Karpas-422 (cell line): ENCODE results near the gene SMAD3. TPM values are rescaled to one million over a fixed set of nuclear protein-coding genes. Genes with fewer than 3 reads are reported as not detected.
"Not testable (repeated sequence)": the region's sequence is repeated elsewhere in the genome, so short reads cannot be mapped to it uniquely, and the experiment has no call there.

Experiments used
- DNase-seq: peaks from one replicate; pipeline ENCODE4 v3.0.0-alpha.2; 2015
- H2AFZ ChIP-seq: fragments of 200-600 bp; sonication (generic); 2 replicates; pipeline ENCODE4 v1.6.1; 2014; ENCODE audit warnings: antibody characterized with exemption, low read length, mixed read lengths
- H3K27ac ChIP-seq: fragments of 200-600 bp; sonication (generic); 2 replicates; pipeline ENCODE4 v1.5.1; 2014; ENCODE audit warnings: mild to moderate bottlenecking, low read length, moderate library complexity
- H3K27me3 ChIP-seq: fragments of 200-600 bp; sonication (generic); 2 replicates; pipeline ENCODE4 v1.6.1; 2014; ENCODE audit warnings: low read length, mixed read lengths
- H3K36me3 ChIP-seq: fragments of 200-600 bp; sonication (generic); 2 replicates; pipeline ENCODE4 v1.6.1; 2014; ENCODE audit warnings: low read length, mixed read lengths; ENCODE audit not compliant: insufficient read depth
- H3K4me1 ChIP-seq: fragments of 200-600 bp; sonication (generic); 2 replicates; pipeline ENCODE4 v1.6.1; 2014; ENCODE audit warnings: mild to moderate bottlenecking, low read length, mixed read lengths
- H3K4me2 ChIP-seq: fragments of 200-600 bp; sonication (generic); 2 replicates; pipeline ENCODE4 v1.6.1; 2014; ENCODE audit warnings: low read length, low read depth, mild to moderate bottlenecking; ENCODE audit not compliant: poor library complexity, severe bottlenecking
- H3K4me3 ChIP-seq: fragments of 200-600 bp; sonication (generic); 2 replicates; pipeline ENCODE4 v1.5.1; 2014; ENCODE audit warnings: mild to moderate bottlenecking, antibody characterized with exemption, low read length, mixed read lengths
- H3K79me2 ChIP-seq: fragments of 200-600 bp; sonication (generic); 2 replicates; pipeline ENCODE4 v1.6.1; 2014; ENCODE audit warnings: mild to moderate bottlenecking, low read length, mixed read lengths
- H3K9ac ChIP-seq: fragments of 200-600 bp; sonication (generic); 2 replicates; pipeline ENCODE4 v1.6.0; 2014; ENCODE audit warnings: low read length
- H3K9me2 ChIP-seq: fragments of 200-600 bp; sonication (generic), shearing (Covaris generic); replicated peaks from 2 replicates; pipeline ENCODE4 v1.6.0; 2014; ENCODE audit warnings: mild to moderate bottlenecking, low read length, moderate library complexity; ENCODE audit not compliant: insufficient read depth
- H3K9me3 ChIP-seq: fragments of 300-700, 200-600 bp; sonication (generic); 2 replicates; pipeline ENCODE4 v1.6.1; 2014; ENCODE audit warnings: low read length, mixed read lengths
- H4K20me1 ChIP-seq: fragments of 200-600 bp; sonication (generic); 2 replicates; pipeline ENCODE4 v1.6.1; 2014; ENCODE audit warnings: mild to moderate bottlenecking, antibody characterized with exemption, low read length, low read depth; ENCODE audit not compliant: insufficient read depth
- total RNA-seq: library from RNA; depleted of rRNA; stranded (reverse); fragments of >200 nt; shearing (Covaris generic); gene quantifications from 2 replicates; pipeline ENCODE4 v1.2.3, GENCODE V29; 2014; ENCODE audit warnings: low replicate concordance

The SMAD3 gene
- total RNA-seq, 1 experiment from 2014 or later = 27.7 TPM

DNA sequence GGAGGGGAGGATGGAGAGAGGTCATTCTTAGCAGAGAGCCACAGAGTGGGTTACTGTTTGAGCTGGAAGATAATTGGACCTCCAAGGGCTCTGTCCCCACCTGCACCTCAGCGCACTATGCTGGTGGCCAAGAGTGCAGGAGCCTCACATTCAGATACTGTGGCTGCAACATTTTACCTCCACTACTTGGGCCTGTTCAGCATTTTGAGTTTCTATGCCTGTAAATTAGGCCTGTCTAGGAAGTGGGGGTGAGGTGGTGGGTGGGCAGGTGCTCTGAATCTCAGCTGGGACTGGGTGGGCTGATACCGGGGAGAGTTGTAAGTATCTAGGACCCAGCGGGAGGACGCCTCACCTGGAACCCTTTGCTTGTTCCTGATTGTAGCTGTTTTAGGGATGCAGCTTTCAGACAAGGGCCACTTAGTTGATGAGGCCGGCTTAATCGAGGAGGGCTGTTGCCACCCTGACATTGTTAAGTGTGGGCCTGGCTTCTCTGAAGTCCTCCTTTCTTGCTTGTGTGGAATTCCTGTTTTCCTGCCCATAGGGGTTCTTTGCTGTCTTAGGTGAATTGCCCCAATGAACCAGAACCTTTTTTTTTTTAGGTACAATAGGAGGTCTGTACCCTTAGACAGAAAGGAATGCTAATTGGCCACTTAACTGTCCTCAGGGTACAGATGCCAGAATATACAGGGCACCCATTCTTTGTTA lies 83.8 kb downstream of the SMAD3 start:
- Histone ChIP-seq H3K9ac (no peak overlapping the region), H4K20me1 (peaks cover 71% of the 10 kb centered on the region), H3K9me3 (no peaks in the 10 kb centered on the region), H3K36me3 (no peaks in the 10 kb centered on the region), H3K4me2 (no peak overlapping the region), H3K27ac (no peak overlapping the region), H3K9me2 (no peaks in the 10 kb centered on the region), H3K27me3 (no peaks in the 10 kb centered on the region), H2AFZ (no peak overlapping the region), H3K4me3 (no peak overlapping the region), H3K4me1 (peaks cover 12% of the 10 kb centered on the region), H3K79me2 (no peaks in the 10 kb centered on the region)
- no peak for DNase-seq

DNA sequence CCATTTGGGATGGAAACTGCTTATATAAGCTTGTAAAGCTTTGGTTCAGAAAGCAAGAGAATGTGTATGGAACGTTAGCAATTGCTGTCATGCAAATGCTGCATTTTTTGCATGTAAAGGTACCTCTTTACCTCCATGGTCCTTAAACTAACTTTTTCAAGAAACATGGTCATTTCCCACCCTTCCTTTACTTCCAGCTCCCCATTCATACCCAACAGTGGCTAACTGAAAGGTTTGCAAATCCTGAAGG lies 84.3 kb downstream of the SMAD3 start:
- Histone ChIP-seq H3K27me3 (no peaks in the 10 kb centered on the region), H3K4me1 (peaks cover 12% of the 10 kb centered on the region), H2AFZ (no peak overlapping the region), H3K4me3 (no peak overlapping the region), H3K9me3 (no peaks in the 10 kb centered on the region), H3K4me2 (no peak overlapping the region), H4K20me1 (peaks cover 71% of the 10 kb centered on the region), H3K79me2 (no peaks in the 10 kb centered on the region), H3K9ac (no peak overlapping the region), H3K27ac (no peak overlapping the region), H3K36me3 (no peaks in the 10 kb centered on the region), H3K9me2 (no peaks in the 10 kb centered on the region)
- no peak for DNase-seq

DNA sequence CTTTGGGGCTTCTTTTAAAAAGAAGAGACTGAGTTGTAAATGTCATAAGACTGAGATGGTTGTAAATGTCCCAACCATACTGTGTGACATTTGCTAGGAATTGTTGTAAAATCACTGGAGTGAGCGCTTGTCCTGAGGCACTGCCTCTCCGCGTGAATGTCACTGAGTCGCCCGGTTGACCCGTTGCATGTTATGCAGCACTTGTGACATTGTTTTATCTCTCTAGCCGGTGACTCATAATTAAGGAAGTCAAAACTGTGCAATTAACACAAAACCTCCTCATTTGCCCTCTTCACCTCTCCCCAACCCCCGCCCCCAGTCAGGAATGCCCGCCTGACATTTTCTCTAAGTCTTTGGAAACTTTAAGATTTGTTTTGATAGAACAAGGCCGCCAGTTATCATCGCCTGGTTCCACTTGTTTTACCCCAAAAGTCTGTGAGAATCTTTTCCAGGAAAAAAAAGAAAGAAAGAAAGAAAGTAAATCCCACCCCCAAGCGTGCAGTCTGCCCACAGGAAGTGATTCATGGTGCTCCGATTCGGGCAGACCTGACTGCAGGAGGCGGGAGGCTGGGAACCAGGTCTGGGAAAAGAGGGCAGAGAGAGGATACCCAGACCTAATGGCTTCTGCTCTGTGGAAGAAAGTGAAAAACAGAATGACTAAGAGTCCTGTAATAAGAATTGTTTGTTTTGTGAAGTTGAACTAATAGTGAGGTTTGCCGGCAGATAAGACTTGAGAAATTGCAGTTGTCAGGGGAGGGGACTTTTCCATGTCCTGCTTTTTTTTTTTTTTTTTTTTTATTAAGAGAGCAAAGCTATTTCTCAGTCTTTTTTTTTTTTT lies 84.8 kb downstream of the SMAD3 start:
- H3K9ac ChIP-seq = no peak overlapping the region
- no peak overlapping the region for H3K4me2 ChIP-seq
- peaks cover 70% of the 10 kb centered on the region for H4K20me1 ChIP-seq
- no peak overlapping the region for H3K4me3 ChIP-seq
- H3K27me3 ChIP-seq = no peaks in the 10 kb centered on the region
- no peaks in the 10 kb centered on the region for H3K9me2 ChIP-seq
- no peaks in the 10 kb centered on the region for H3K36me3 ChIP-seq
- no peaks in the 10 kb centered on the region for H3K79me2 ChIP-seq
- H3K4me1 ChIP-seq = peaks cover 12% of the 10 kb centered on the region
- no peaks in the 10 kb centered on the region for H3K9me3 ChIP-seq
- DNase-seq = no peak
- no peak overlapping the region for H2AFZ ChIP-seq
- no peak overlapping the region for H3K27ac ChIP-seq

DNA sequence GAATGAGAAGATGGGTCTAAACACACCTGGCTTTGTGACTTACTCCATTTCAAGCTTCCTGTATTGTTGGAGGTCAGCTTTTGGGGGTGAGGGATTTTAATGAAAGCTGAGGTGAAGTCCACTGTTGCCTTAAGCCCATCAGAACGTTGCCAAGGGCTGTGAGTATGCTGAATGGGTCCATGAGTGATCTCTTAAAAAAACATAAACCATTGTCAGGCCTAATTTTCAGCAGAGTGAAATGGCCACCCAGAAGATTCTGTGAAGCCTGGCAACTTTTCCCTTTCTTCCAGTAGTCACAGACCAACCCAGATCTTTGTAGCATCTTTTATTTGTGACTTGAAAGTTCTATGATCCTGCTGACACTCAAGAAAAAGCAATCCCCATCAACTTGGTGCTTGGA lies 87.0 kb downstream of the SMAD3 start:
- no peak overlapping the region for H3K9ac ChIP-seq
- H3K79me2 ChIP-seq = no peaks in the 10 kb centered on the region
- DNase-seq = no peak
- peaks cover 12% of the 10 kb centered on the region for H3K4me1 ChIP-seq
- H3K27ac ChIP-seq = no peak overlapping the region
- H3K4me2 ChIP-seq = no peak overlapping the region
- no peaks in the 10 kb centered on the region for H3K9me2 ChIP-seq
- no peaks in the 10 kb centered on the region for H3K9me3 ChIP-seq
- H2AFZ ChIP-seq = no peak overlapping the region
- no peak overlapping the region for H3K4me3 ChIP-seq
- H3K27me3 ChIP-seq = no peaks in the 10 kb centered on the region
- H4K20me1 ChIP-seq = peaks cover 61% of the 10 kb centered on the region
- no peaks in the 10 kb centered on the region for H3K36me3 ChIP-seq

DNA sequence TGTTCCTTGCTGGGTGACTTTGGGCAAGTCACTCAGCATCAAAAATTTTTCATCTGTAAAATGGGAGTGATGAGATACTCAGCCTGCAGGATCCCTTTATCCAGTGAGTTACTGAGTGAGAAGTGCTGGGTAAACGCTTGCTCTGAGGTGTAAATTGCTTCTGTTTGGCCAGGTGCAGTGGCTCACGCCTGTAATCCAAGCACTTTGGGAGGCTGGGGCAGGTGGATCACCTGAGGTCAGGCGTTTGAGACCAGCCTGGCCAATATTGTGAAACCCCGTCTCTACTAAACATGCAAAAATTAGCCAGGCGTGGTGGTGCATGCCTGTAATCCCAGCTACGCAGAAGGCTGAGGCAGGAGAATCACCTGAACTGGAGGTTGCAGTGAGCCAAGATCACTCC lies 87.6 kb downstream of the SMAD3 start:
- H3K9me2 ChIP-seq, H3K27me3 ChIP-seq, H3K4me3 ChIP-seq, H3K9ac ChIP-seq, H3K36me3 ChIP-seq, DNase-seq, H3K79me2 ChIP-seq, H3K27ac ChIP-seq, H2AFZ ChIP-seq, H3K4me2 ChIP-seq, H3K9me3 ChIP-seq: not testable (repeated sequence)
- Histone ChIP-seq H4K20me1 (peaks cover 59% of the 10 kb centered on the region), H3K4me1 (peaks cover 12% of the 10 kb centered on the region)

DNA sequence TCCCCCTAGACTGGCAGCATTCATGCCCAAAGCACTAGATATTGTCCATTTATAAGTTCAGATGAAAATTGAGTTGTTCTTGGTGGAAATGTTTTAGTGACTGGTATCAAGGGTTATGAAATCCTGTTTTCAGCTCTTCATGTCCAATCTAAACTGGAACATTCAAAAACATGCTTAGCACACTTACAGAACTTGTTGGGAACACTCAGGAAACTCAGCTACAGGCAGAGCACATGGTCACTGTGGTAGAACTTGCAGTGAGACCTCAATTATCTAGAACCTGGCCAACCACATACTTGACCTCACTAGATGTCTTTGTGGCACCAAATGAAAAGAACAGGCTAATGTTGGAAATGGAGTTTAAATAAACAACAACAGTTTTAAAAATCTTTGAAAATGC lies 88.8 kb downstream of the SMAD3 start:
- no peaks in the 10 kb centered on the region for H3K9me3 ChIP-seq
- no peak for DNase-seq
- no peaks in the 10 kb centered on the region for H3K9me2 ChIP-seq
- peaks cover 49% of the 10 kb centered on the region; the same call in 1 of the 2 replicates for H4K20me1 ChIP-seq
- H3K4me3 ChIP-seq = no peak overlapping the region
- no peak overlapping the region for H3K4me2 ChIP-seq
- no peak overlapping the region for H3K9ac ChIP-seq
- H3K27me3 ChIP-seq = no peaks in the 10 kb centered on the region
- H3K79me2 ChIP-seq = no peaks in the 10 kb centered on the region
- H2AFZ ChIP-seq = no peak overlapping the region
- no peak overlapping the region for H3K27ac ChIP-seq
- H3K4me1 ChIP-seq = peaks cover 12% of the 10 kb centered on the region
- no peaks in the 10 kb centered on the region for H3K36me3 ChIP-seq

DNA sequence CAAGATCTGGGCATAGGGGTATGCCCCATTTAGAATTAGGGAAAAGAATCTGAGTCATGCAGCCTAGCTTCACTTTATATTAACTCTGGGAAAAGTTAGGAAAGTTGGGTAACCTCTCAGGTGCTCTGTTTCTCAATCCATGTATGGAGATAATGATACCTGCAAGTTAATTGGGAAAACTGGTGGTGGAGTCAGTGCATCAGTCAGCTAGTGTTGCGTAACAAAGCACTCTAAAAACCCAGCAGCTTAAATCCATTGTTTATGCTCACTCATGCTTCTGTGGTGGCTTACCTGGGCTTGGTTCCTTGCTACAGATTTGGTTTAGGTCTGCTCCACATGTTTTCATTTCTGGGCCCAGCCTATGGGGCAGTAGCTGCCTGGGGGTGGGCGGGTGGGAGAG lies 91.0 kb downstream of the SMAD3 start:
- Histone ChIP-seq H3K4me1 (peaks cover 17% of the 10 kb centered on the region), H3K9ac (no peak overlapping the region), H3K9me2 (no peaks in the 10 kb centered on the region), H3K27me3 (no peaks in the 10 kb centered on the region), H3K4me3 (no peak overlapping the region), H3K36me3 (no peaks in the 10 kb centered on the region), H3K79me2 (no peaks in the 10 kb centered on the region), H2AFZ (no peak overlapping the region), H3K4me2 (no peak overlapping the region), H3K27ac (no peak overlapping the region), H3K9me3 (no peaks in the 10 kb centered on the region), H4K20me1 (peaks cover 49% of the 10 kb centered on the region; the same call in 1 of the 2 replicates)
- no peak for DNase-seq

DNA sequence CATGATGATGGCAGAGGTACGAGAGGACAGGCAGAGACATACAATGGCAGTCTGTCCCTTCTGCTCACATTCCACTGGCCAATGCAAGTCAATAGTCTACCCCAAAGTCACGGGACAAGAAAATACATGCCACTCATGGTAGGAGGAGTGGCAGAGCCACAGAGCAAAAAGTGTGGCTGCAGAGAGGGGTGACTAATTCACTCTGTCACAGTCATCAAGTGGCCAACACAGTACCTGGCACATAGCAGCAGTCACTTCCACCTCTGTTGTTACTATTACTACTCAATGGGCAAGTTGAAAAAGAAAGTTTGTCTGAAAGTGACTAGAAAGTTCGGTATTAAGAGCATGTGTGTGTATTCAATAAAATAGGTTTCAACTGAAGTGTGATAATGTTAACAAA lies 91.4 kb downstream of the SMAD3 start:
- no peak for DNase-seq
- no peaks in the 10 kb centered on the region for H3K9me2 ChIP-seq
- H3K4me3 ChIP-seq = no peak overlapping the region
- no peak overlapping the region for H2AFZ ChIP-seq
- H3K27ac ChIP-seq = no peak overlapping the region
- H3K9me3 ChIP-seq = no peaks in the 10 kb centered on the region
- H3K9ac ChIP-seq = no peak overlapping the region
- H4K20me1 ChIP-seq = peaks cover 51% of the 10 kb centered on the region; the same call in 1 of the 2 replicates
- no peaks in the 10 kb centered on the region for H3K27me3 ChIP-seq
- H3K36me3 ChIP-seq = no peaks in the 10 kb centered on the region
- H3K4me2 ChIP-seq = no peak overlapping the region
- H3K4me1 ChIP-seq = peaks cover 21% of the 10 kb centered on the region
- H3K79me2 ChIP-seq = no peaks in the 10 kb centered on the region
